ENCODE measurements around the gene WDR27.

The WDR27 gene

GRCh38 chr6:169415179-169415578 is 286.6 kb downstream of the WDR27 start:
- no peak for TF ChIP-seq CTCF (IDR thresholded peaks at IDR 0.05; ENCODE audit: borderline replicate concordance, insufficient read depth, low read depth, low read length)
- no peak overlapping the region for H3K4me3 ChIP-seq (ENCODE audit: low read depth, low read length)

GRCh38 chr6:169411722-169412121 is 290.1 kb downstream of the WDR27 start:
- H3K4me3 ChIP-seq (ENCODE audit: low read depth, low read length), result no peak overlapping the region
- no peak for TF ChIP-seq CTCF (IDR thresholded peaks at IDR 0.05; ENCODE audit: borderline replicate concordance, insufficient read depth, low read depth, low read length)

- no peak overlapping the region for H3K4me3 ChIP-seq (ENCODE audit: low read depth, low read length)
- no peak for TF ChIP-seq CTCF (IDR thresholded peaks at IDR 0.05; ENCODE audit: borderline replicate concordance, insufficient read depth, low read depth, low read length)
Measured at GRCh38 chr6:169411296-169411695, 290.5 kb downstream of the WDR27 start.

GRCh38 chr6:169409742-169410312 is 292.0 kb downstream of the WDR27 start:
- no peak for TF ChIP-seq CTCF (IDR thresholded peaks at IDR 0.05; ENCODE audit: borderline replicate concordance, insufficient read depth, low read depth, low read length)
- H3K4me3 ChIP-seq (ENCODE audit: low read depth, low read length), result no peak overlapping the region

GRCh38 chr6:169407325-169407724 is 294.5 kb downstream of the WDR27 start:
- no peak for TF ChIP-seq CTCF (IDR thresholded peaks at IDR 0.05; ENCODE audit: borderline replicate concordance, insufficient read depth, low read depth, low read length)
- H3K4me3 ChIP-seq (ENCODE audit: low read depth, low read length), result no peak overlapping the region

All from GM12875 (cell line).